Measurements from ENCODE around the gene PELI2. TPM values are rescaled to one million over a fixed set of nuclear protein-coding genes. Genes with fewer than 3 reads are reported as not detected.

Gene PELI2
- total RNA-seq, 2 donors from 2014 or later = 22.2 to 28.3 TPM

DNA sequence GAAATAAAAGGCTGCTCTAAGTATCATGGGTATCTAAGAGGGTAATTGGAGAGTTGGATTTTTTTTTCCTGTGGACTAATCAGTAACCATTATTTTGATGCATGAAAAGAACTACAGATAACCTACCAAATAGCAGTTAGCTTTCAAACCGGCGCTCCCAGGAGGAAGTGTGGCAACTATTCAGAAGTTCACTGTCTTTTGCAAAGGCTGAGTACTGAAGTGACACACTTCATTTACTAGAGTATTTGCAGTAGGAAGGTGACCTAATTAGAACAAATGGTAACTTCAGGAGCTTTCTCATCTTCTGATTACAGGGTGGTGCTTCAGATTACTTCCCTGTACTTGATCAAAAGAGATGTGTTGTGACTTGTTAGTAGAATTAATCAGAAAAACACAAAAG lies 87.7 kb downstream of the PELI2 start:
- TF ChIP-seq, protein P1, sequence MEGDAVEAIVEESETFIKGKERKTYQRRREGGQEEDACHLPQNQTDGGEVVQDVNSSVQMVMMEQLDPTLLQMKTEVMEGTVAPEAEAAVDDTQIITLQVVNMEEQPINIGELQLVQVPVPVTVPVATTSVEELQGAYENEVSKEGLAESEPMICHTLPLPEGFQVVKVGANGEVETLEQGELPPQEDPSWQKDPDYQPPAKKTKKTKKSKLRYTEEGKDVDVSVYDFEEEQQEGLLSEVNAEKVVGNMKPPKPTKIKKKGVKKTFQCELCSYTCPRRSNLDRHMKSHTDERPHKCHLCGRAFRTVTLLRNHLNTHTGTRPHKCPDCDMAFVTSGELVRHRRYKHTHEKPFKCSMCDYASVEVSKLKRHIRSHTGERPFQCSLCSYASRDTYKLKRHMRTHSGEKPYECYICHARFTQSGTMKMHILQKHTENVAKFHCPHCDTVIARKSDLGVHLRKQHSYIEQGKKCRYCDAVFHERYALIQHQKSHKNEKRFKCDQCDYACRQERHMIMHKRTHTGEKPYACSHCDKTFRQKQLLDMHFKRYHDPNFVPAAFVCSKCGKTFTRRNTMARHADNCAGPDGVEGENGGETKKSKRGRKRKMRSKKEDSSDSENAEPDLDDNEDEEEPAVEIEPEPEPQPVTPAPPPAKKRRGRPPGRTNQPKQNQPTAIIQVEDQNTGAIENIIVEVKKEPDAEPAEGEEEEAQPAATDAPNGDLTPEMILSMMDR (IDR thresholded peaks at IDR 0.05) = no peak
- Histone ChIP-seq H3K9me3 (no peaks in the 10 kb centered on the region), H3K36me3 (no peaks in the 10 kb centered on the region), H3K27ac (no peak overlapping the region), H3K27me3 (replicated peaks; ENCODE audit: insufficient read depth) (no peaks in the 10 kb centered on the region), H3K4me3 (no peak overlapping the region), H3K4me1 (ENCODE audit: control insufficient read depth in 1 of 2, low read depth in 2 of 2) (peaks cover 4 to 18% of the 10 kb centered on the region in 2 donors)
- no peak for ATAC-seq (ENCODE audit: insufficient number of reproducible peaks, low FRiP score, low read depth)
- no peak for DNase-seq (ENCODE audit: low spot score)

DNA sequence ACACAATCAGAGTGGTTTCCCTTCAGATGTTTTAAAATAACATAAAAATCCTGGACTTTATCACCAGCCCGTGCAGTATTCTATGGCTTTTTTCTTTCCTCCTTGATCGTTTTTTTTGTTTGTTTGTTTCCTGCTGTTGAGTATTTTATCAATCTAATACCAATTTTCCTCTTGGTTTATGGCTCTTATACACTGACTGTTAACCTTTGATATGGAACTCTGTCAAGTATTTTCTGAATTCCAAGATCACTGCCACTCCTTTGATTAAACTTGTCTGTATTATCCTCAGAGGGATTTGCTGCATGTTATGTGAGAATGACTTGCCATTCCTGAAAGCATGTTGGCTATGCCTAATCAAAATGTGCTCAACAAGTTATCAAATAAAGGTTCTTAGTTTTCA lies 88.4 kb downstream of the PELI2 start:
- DNase-seq (ENCODE audit: low spot score) = no peak
- no peaks in the 10 kb centered on the region for H3K27me3 ChIP-seq (replicated peaks; ENCODE audit: insufficient read depth)
- H3K9me3 ChIP-seq = no peaks in the 10 kb centered on the region
- H3K4me3 ChIP-seq = no peak overlapping the region
- no peaks in the 10 kb centered on the region for H3K36me3 ChIP-seq
- H3K4me1 ChIP-seq (ENCODE audit: control insufficient read depth in 1 of 2, low read depth in 2 of 2) = peaks cover 4 to 18% of the 10 kb centered on the region in 2 donors
- ATAC-seq (ENCODE audit: insufficient number of reproducible peaks, low FRiP score, low read depth) = no peak
- TF ChIP-seq, protein P1 (IDR thresholded peaks at IDR 0.05) = no peak
- no peak overlapping the region for H3K27ac ChIP-seq

GRCh38 chr14:56207626-56208292 lies 89.5 kb downstream of the PELI2 start:
- Histone ChIP-seq H3K36me3 (no peaks in the 10 kb centered on the region), H3K27me3 (replicated peaks; ENCODE audit: insufficient read depth) (no peaks in the 10 kb centered on the region), H3K27ac (no peak overlapping the region), H3K9me3 (no peaks in the 10 kb centered on the region), H3K4me1 (ENCODE audit: control insufficient read depth in 1 of 2, low read depth in 2 of 2) (peaks cover 4 to 18% of the 10 kb centered on the region in 2 donors), H3K4me3 (no peak overlapping the region)
- TF ChIP-seq, protein P1 (IDR thresholded peaks at IDR 0.05) = no peak
- ATAC-seq (ENCODE audit: insufficient number of reproducible peaks, low FRiP score, low read depth) = no peak
- no peak for DNase-seq (ENCODE audit: low spot score)

DNA sequence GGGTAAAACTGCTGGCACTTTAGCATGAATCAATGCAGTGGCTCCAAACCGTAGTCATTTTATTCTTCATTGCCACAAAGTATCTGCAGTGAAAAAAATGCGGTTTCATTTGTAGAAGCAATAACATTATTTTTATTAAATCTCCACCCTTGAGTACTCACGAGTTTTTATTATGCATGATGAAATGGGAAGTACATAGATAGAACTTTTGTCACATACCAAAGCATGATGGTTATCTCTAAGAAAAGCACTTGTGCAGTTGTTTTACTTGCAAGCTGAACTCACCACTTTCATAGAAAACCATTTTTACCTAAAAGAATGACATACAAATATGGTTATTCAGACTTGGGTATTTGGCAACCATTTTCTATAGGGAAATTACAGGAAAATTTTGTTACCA lies 90.3 kb downstream of the PELI2 start:
- no peaks in the 10 kb centered on the region for H3K36me3 ChIP-seq
- ATAC-seq (ENCODE audit: insufficient number of reproducible peaks, low FRiP score, low read depth) (no peak), DNase-seq (ENCODE audit: low spot score) (no peak)
- no peaks in the 10 kb centered on the region for H3K9me3 ChIP-seq
- no peak overlapping the region for H3K4me3 ChIP-seq
- H3K4me1 ChIP-seq (ENCODE audit: control insufficient read depth in 1 of 2, low read depth in 2 of 2) = peaks cover 4 to 18% of the 10 kb centered on the region in 2 donors
- H3K27me3 ChIP-seq (replicated peaks; ENCODE audit: insufficient read depth) = no peaks in the 10 kb centered on the region
- H3K27ac ChIP-seq = no peak overlapping the region
- TF ChIP-seq, protein P1 (IDR thresholded peaks at IDR 0.05) = no peak

DNA sequence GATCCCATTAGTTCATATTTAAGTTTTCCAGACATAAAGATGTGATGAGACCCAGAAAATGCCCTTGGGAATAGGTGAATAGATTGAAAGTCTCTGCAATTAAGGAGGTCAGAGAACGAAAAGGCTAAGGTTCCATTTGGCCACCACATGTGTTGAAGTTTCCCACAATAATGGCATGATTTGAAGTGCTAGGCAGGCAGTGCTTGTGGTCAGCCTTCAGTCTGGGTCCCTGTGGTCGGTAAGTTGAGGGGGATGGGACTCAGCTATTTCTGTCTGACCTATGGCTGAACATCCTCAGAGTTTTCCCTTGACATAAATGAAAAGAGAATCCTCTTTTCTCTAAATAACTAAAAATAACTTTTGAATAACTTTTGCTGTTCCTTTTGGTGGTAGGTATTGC lies 92.4 kb downstream of the PELI2 start:
- H3K4me1 ChIP-seq (ENCODE audit: control insufficient read depth in 1 of 2, low read depth in 2 of 2) = peaks cover 4 to 17% of the 10 kb centered on the region in 2 donors
- H3K4me3 ChIP-seq = no peak overlapping the region
- H3K27ac ChIP-seq = no peak overlapping the region
- H3K27me3 ChIP-seq (replicated peaks; ENCODE audit: insufficient read depth) = no peaks in the 10 kb centered on the region
- no peaks in the 10 kb centered on the region for H3K9me3 ChIP-seq
- ATAC-seq (ENCODE audit: insufficient number of reproducible peaks, low FRiP score, low read depth) = no peak
- DNase-seq (ENCODE audit: low spot score) = no peak
- H3K36me3 ChIP-seq = no peaks in the 10 kb centered on the region
- TF ChIP-seq, protein P1 (IDR thresholded peaks at IDR 0.05) = no peak

Measured in thoracic aorta (tissue), 2 donors.